GM12878 (cell line): ENCODE data around the gene S100P. TPM values are rescaled to one million over a fixed set of nuclear protein-coding genes. Genes with fewer than 3 reads are reported as not detected.

Source experiments
- ELK1 ChIP-seq: IDR thresholded peaks from 2 replicates; pipeline ENCODE4 v1.6.1; 2012; ENCODE audit warnings: low read depth, low read length, improper control_type of control experiment
- FOS ChIP-seq: IDR thresholded peaks from 3 replicates; pipeline ENCODE4 v1.6.1; 2011; ENCODE audit warnings: borderline replicate concordance; ENCODE audit not compliant: insufficient read length; ENCODE audit errors: extremely low read depth
- NBN ChIP-seq: fragments of 450-650 bp; IDR thresholded peaks from 2 replicates; pipeline ENCODE4 v1.6.1; 2016
- NFIC ChIP-seq: IDR thresholded peaks from 2 replicates; pipeline ENCODE4 v1.6.1; 2012; ENCODE audit warnings: low read depth, mild to moderate bottlenecking, inconsistent platforms, low read length, moderate library complexity
- NFYA ChIP-seq: IDR thresholded peaks from 2 replicates; pipeline ENCODE4 v1.6.1; 2011; ENCODE audit warnings: low read depth, mild to moderate bottlenecking, low read length, improper control_type of control experiment, borderline replicate concordance
- NR2C1 ChIP-seq: fragments of 450-650 bp; IDR thresholded peaks from 2 replicates; pipeline ENCODE4 v1.6.1; 2017; ENCODE audit warnings: antibody characterized with exemption, mild to moderate bottlenecking, moderate library complexity
- ZBTB33 ChIP-seq: fragments of 450-650 bp; IDR thresholded peaks from 2 replicates; pipeline ENCODE4 v1.6.1; 2017; ENCODE audit warnings: mild to moderate bottlenecking
- ZBTB4 ChIP-seq: fragments of 450-650 bp; formaldehyde crosslinking; IDR thresholded peaks from 2 replicates; pipeline ENCODE4 v1.4.0; 2022; ENCODE audit warnings: mild to moderate bottlenecking, moderate library complexity
- polyA plus RNA-seq, 11 experiments: library from polyadenylated mRNA; depleted of rRNA in 4 of 11; unstranded in 6 of 11; stranded (reverse) in 5 of 11; fragments of >200 nt; fragmentation: Nextera tagmentation in 4 of 11; fragmentation: Illumina TruSeq in 1 of 11; extraction: Ambion mirVana in 4 of 11; extraction: Trizol in 1 of 11; gene quantifications; 1 replicate in 1 of 11; 2 replicates in 10 of 11; pipeline versions ENCODE4 v1.2.1 to v1.2.3, GENCODE V29; 2011 to 2016; ENCODE audit warnings: inconsistent platforms in 2 of 11, missing spikeins in 2 of 11, low read depth in 1 of 11
- total RNA-seq, 4 experiments: library from RNA; depleted of rRNA in 3 of 4; stranded (reverse); fragments of >200 nt in 3 of 4; fragmentation: Illumina TruSeq in 1 of 4; extraction: Trizol in 1 of 4; gene quantifications; 2 replicates each; pipeline versions ENCODE4 v1.2.1 to v1.2.3, GENCODE V29; 2013 to 2021
- TF ChIP-seq, protein P1 (sequence below): fragments of 450-650 bp; IDR thresholded peaks from 2 replicates; pipeline ENCODE4 v1.6.1; 2017; ENCODE audit warnings: low read depth, mild to moderate bottlenecking, moderate library complexity

The S100P gene
- total and polyA plus RNA-seq, 10 of the 15 experiments (the other 5 are each of a cell fraction or from before 2014, with no cell fraction given) = 0.90 TPM; not detected in 9

GRCh38 chr4:6719611-6720179 is 26.0 kb downstream of the S100P start (continued):
- TF ChIP-seq ZBTB4 (no peak), NFIC (no peak), FOS (no peak), NBN (no peak), NFYA (no peak), NR2C1 (no peak), ELK1 (no peak), ZBTB33 (no peak)
- TF ChIP-seq, protein P1, sequence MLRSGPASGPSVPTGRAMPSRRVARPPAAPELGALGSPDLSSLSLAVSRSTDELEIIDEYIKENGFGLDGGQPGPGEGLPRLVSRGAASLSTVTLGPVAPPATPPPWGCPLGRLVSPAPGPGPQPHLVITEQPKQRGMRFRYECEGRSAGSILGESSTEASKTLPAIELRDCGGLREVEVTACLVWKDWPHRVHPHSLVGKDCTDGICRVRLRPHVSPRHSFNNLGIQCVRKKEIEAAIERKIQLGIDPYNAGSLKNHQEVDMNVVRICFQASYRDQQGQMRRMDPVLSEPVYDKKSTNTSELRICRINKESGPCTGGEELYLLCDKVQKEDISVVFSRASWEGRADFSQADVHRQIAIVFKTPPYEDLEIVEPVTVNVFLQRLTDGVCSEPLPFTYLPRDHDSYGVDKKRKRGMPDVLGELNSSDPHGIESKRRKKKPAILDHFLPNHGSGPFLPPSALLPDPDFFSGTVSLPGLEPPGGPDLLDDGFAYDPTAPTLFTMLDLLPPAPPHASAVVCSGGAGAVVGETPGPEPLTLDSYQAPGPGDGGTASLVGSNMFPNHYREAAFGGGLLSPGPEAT = no peak
